UCSD-AML1 (cell line): Measurements from ENCODE around the gene ARL5A.
A peak's percentile ranks its signal among the peaks of the same experiment; 100 is the strongest.
"Not testable (repeated sequence)": the region's sequence is repeated elsewhere in the genome, so short reads cannot be mapped to it uniquely, and the experiment has no call there.

Experiments used
- DNase-seq: peaks from one replicate; lab custom pipeline; 2025; ENCODE audit not compliant: unreplicated experiment; lab: John Stamatoyannopoulos, UW

ARL5A gene, protein sequence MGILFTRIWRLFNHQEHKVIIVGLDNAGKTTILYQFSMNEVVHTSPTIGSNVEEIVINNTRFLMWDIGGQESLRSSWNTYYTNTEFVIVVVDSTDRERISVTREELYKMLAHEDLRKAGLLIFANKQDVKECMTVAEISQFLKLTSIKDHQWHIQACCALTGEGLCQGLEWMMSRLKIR

DNA sequence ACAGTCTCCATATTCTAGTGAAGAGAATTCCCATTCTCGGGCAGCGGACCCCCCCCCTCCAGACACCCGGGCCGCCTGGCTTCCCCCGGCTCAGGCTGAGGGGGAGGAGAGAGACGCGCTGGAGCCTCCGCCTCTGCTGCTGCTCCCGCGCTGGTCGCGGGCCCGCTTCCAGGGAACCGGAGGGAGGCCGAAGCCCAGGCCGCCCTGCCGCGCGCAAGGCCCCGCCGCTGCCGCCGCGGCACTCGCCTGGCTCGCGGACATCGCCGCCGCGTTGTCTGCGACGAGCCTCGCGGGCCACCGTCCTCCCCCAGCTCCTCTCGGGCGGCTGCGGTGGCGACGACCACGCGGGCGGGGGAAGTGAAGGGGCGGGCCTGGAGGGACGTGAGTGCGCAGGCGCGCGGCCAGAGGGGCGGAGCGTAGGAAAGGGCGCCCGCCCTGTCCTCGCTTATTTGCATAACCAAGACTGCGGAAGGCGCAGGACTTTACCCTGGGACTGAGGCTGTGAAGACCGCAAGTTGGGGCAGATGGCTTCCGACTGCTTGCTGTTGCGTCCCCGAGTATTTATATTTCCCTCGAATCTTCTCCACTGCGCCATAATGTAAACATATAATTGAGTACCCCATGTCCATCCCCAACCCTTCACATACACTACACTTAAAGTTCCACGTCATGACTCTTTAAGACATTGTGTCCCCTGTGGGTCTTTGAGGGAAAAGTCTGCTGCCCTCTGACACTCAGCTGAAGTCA, at the start of gene ARL5A:
Gene ARL5A, minus strand, starts transcription at position 279 of the 747 bp plus-strand sequence. Its CDS starts 245 bp downstream, at position 34.
- DNase-seq = peak; percentile 97

DNA sequence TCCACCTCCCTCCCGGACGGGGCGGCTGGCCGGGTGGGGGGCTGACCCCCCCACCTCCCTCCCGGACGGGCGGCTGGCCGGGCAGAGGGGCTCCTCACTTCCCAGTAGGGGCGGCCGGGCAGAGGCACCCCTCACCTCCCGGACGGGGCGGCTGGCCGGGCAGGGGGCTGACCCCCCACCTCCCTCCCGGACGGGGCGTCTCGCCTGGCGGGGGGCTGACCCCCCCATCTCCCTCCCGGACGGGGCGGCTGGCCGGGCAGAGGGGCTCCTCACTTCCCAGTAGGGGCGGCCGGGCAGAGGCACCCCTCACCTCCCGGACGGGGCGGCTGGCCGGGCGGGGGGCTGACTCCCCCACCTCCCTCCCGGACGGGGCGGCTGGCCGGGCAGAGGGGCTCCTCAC, 47.4 kb upstream of the ARL5A start:
- not testable (repeated sequence) for DNase-seq

DNA sequence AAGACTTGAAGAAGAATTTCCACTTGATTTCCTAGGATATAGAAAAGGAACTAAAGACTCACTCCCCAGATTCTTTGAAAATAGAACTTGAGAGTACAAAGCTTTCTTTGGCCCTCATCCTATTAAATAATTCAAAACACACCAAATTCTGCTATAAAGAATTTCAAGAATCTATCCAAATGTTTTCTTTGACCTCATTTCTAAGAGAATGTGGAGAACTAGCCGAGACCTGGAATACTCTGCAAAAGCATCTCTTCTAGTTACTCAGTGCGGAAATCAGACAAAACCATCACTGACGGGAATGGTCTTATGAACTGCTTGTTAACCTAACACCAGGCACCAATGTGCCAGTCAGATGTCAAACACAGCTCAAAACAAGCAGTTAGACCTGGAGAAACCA, 44.2 kb upstream of the ARL5A start:
- no peak for DNase-seq

DNA sequence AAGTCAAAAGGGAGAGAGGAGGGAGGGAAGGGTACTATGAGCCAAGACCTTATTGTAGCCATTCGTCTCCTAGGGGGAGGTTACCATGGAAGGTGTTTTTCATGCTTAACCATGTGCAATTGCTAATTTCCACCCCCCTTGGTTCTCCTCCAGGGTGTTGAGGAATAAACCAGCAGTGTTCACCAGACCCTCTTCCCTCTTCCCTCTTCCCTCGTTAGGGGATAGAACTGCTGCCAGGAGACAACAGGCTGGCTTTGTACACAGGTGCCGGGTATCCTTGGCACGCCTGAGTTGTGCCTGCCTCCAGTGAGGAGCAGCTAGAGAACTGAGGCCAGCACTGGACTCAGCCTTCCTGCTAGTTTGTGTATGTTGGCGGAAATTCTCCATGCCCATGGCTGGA, 41.1 kb upstream of the ARL5A start:
- no peak for DNase-seq

DNA sequence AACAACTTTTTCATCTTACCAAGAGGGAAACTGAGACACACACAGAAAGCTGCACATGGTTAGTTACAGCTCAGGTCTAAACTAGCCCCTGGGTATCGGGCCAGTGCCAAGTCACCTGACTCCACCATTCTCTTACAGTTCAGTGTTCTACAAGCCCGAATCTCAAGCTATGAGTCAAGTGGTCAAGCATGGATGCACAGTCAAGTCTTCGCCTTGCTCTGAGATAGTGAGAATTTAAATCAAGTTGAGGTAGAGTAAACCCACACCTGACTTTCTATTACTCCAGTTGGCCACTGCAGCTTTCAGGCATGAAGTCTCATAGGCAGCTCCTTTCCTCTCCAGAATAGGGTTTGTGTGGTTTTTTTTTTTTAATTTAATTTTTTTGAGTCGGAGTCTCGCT, 34.5 kb upstream of the ARL5A start:
- no peak for DNase-seq

DNA sequence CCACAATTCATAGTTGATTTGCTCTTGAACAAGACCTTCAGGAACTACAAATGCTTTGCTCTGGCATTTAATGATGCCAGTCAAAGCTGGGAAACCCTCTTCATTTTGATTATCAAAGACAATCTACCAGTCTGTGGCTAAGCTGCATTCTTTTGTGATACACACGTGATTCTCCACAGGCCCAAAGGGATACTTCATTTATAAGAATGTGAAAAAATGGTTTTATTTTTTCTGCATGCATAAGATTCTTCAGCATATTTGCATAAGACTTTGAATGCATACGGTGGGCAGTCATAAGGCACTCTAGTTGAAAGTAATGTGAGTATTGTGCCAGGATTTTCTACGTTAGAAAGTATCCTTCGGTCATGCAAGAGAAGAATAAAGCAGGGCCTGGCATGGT, 33.0 kb upstream of the ARL5A start:
- DNase-seq = no peak

DNA sequence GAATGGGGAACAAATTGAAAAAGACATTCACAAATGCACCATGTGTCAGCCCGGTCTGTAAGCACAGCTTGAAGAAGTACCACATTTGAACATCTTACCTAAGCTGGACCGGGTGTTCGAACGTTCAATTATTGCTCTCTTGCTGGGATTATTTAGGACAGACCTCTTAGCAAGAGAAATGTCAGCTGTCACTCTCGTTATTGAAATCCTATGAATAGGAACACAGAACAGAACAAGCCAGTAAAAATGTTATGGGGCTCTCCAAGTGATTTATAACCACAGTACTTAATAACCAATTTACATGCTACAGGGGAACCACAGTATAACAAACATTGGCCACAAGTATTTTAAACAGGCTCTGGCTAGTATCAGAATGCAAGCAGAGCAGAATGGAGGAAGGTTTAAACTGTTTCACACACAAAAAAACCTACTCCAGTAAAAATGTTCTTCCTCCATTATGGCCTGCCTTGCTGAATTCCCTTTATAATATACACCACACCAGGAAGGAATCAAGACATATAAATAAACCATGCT, 32.5 kb upstream of the ARL5A start:
- DNase-seq = no peak

DNA sequence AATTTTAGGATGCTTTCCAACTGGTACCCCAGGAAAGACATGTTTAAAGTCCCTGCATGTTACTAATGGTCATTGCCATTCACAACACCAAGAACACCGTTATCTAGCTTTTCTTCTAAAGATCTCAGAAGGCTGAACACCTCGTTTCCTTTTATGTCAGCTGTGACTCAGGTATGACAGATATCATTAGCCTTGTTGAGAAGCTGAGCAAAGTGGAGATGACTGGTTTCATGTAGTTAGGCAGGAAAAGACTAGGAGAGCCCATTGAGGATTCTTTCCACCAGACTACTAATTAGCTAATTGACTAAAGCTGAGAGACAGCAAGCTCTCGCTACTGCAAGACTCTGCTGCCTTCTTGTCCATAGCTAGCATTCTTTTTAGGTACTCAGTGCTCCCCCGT, 32.0 kb upstream of the ARL5A start:
- DNase-seq = no peak

DNA sequence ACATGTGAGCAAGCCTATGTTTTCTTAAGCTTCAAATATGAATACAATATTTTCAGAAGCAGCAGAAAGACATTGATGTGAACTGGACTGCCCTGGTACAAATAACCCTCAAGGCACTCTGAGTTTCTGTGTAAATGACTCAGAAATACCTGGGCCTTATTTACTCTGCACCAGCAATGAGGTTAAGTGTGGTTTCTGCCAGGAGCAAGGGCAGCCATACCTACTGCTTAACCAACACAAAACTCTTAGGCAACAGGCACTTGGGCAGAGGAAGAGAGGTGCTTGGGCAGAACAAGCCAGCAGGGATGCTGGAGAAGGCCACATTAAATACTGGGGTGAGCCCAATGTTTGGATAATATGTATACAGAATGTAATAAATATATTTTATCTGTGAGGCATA, 29.4 kb upstream of the ARL5A start:
- no peak for DNase-seq

DNA sequence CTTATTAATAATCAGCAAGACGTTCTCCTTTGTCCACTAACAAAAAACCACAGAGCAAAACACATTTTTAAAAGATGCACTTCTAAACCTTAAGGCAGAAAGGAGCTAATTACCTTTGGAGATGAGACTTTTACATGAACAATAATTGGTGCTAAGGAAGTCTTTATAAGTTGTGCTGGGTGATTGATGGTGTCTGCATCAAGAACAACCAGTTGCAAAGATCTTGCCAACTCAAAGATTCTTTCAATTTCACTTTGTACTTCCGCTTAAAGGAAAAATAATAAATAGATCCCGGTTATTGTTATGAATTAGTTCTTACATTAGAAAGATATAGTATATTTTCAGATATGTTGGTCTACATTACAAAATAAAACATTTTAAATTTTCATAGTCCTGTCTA, 26.9 kb upstream of the ARL5A start:
- DNase-seq = no peak

DNA sequence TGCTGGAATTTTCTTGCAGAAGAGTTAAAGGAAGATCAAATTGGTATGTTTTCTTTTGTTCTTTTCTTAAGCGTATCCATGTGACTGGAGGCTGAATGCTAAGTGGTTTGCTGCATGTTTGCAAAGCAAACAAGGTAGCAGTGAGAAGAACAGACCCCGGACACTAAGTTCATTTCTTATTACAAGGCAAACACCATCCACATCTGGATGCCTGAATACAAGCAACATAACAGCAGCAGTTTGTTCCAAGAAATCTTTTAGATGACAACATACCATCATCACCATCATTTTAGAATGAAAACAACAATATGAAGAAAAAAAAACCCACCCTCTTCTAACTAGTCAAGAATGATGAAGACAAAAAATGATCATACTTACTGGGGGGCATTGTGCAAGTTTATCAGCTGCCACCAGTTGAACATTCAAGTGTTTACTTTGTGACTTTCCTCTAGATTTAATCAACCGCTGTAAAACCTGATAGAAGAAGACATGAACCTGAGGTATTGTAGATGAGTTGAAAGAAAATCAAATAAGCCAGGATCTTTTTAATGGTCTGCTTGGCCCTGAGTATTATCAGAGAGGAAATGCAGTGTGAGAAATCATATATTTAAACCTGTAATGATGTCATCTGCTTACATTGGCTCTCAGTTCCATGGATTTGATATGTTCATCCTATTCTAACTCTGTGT, 25.0 kb upstream of the ARL5A start:
- DNase-seq = no peak

DNA sequence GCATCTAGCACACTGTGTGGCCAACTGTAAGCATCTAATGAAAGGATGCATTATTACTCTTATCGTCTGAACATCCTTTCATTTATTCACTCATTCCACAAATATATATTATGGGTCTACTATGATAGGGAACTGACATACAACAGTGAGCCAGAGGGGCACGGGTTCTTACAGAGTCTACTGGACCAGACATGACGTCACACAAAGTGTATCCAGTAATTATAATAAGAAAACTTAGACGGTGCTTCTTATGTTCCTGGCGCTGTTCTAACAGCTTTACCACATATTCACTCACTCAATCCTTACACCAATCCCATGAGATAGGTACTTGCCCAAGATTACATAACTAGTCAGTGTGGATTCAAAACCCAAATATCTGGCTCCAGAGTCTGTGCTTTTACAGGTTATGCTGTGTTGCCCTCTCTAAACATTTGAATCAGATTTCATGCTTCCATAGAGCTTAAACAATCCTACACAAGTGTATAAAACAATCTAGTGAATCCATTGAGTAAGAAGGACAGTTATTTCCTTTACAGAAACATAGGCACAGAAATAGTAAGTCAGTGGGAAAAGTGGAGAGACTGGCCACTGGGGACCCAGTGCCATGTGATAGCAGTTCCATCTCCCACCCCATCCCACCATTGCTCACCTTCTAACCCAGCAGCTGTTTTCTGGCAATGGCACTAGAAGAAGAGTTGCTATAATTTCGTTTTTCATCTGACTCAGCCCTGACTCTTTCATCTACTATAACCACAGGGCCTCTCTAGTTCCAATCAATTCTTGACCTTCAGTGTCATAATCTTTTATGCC, 24.2 kb upstream of the ARL5A start:
- no peak for DNase-seq

DNA sequence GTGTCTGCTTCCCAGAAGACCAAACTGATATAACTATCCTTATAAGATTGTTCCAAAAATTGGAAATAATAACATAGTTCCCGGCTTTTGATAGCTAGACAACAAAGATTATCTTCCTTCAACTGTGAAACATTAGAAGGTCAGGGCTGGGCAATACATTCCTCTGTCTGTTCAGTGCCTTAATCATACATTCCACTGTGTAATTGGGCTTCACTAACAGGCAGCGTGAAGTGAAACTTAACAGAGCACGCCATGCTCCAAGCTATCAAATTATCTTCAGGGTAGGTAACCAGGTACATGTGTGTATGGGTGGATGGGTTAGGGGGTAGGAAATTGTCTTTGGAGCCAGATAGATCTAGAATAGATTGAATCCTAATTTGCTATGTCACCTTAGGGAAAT, 23.5 kb upstream of the ARL5A start:
- DNase-seq = no peak

DNA sequence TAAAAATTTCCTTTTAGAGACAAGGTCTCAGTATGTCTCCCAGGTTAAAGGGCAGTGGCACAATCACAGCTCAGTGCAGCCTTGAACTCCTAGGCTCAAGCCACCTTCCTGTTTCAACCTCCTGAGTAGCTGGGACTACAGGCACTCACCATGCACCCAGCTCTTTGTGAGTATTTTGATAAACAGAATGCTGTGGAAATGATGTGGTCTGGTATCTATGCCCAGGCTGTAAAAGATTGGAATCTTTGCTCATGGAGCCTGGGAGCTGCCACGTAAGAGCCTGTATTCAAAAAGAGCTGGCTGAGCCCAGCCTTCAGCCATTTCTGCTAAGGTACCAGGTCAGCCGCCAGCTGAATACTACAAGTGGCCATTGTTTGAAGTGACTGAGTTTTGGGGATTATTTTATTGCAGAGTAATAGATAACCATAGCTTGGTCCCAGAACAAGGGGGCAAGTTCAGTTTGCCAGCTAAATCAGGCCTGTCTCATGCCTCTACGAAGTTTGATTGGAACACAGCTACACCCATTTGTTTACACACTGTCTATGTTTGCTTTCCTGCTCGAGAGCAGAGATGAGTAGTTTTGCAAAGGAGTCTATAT, 21.3 kb upstream of the ARL5A start:
- DNase-seq = no peak

DNA sequence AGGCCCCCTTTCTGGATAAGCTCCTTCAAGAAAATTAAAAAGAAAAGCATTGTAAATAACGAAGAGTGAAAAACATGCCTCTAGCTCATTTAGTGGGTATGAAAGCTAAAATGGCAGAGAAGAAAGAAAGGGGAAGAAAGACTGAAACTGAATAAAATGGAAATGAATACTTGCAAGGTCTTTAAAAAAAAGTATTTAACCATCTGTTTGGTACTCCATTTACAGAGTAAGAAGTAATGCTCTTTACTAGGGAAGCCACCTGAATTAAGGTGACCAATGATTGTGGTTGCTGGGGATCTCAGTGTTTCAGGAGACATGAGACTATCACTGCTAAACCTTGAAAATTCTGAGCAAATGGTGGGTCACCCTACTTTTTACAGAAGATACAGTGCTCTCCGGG, 17.7 kb upstream of the ARL5A start:
- no peak for DNase-seq

DNA sequence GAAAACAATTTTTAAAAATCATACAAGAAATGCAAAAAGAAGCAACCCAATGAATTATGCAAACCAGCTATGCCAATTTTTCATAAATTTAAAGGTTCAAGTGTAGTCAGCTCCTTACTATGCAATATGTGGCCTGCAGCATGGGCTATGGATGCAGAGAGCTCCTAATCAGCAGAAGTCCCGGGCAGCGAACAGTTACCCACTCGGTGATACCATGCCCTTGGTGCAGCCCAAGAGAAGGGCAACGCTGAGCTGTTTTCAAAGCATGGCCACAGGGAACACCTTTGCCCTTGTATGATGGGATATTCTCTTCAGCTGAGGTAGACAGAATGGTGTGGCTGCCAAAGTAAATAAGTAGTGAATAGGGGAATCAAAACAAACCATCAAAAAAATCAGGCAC, 17.3 kb upstream of the ARL5A start:
- DNase-seq = no peak

DNA sequence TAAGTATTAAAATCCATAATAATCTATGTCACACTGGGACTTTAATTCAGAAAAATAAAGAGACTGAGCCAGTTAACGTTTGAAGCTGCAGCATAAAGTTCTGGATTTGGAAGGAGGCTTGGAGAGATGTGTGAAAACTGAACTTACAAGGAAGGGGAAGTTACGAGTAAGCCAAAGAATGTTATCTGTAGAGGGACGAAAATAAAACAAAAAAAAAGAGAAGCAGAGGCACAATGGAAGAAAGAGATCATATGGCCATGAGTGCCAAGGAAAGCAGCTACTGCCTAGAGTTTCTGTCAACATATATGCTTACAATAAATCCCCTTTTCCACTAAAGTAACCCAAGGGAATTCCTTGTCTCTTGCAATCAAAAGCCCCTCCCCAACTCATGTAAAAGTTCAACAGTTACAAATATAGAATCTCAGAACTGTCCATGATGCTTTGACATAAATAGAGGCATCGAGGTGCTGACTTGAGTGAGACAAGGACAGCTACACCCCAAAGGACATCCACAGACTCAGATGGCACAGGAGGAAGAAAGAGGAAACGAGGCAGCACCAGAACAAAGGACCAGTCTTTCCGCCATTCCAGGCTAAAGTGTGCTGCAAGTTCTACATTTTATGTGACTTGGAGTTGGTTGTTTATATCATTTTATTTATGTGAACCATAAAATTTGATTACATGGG, 16.1 kb upstream of the ARL5A start:
- DNase-seq = no peak

DNA sequence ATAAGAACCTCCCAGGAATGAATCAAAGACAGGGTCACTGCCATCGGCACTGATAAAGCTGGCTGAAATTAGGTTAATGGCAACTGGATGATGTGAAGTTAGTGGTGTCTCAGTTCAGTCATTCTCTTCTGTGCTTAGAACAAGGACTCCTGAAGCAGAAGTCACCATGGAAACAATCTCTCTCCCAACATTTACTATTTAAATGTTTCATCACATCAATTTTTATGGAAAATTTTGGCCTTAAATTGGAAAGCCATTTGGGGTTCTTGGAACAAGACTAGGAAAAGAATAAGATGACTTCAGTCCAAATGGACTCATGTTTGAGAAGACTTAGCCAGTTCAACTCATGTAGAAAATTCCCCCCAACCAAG, 15.5 kb upstream of the ARL5A start:
- no peak for DNase-seq

DNA sequence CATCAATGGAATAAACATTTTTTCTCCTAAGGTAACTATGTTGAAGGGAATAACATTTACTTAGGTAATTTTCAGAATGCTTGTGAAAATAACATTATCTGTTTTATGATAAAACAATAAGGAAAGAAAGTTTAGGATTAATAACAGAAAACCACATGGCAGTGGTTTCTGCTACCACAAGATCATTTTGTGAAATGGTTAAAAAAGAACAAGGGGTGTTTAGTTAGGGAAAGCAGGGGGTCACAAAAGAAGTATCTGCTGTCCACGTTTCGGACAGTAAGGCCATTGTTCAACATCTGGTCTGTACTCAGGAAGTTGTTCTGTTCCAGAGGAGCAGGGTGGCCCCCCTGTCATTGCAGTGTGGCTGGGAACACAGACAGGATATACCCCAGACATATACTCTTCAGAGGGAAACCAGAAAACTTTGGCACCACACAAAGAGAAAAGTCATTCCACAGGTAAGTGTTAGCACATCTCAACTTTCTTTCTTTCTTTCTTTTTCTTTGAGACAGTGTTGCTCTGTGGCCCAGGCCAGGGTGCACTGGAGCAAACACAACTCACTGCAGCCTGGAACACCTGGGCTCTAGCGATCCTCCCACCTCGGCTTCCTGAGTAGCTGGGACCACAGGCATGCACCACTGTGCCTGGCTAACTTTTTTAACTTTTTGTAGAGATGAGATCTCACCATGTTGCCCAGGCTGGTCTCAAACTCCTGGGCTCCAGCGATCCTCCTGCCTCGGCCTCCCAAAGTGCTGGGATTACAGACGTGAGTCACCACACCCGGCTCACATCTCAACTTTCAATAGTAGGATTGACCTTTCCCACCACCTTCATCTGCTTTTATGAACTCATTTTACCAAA, 14.8 kb upstream of the ARL5A start:
- peak; percentile 13 for DNase-seq

DNA sequence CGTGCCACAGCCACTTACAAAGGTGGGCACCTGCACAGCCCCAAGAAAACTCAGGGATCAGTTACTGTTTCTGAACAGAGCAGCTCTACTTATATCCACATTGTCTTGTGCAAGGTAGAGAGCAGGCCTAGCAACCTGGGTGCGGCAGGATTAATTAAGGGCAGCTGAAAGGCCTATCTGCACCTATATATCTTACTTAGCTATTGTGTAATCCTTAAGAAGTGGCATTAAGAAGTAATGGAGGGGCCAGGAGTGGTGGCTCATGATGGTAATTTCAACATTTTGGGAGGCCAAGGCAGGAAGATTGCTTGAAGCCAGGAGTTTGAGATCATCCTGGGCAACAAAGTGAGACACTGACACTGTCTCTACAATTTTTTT, 12.8 kb upstream of the ARL5A start:
- DNase-seq = no peak
